Breast epithelium (tissue), 3 donors: ENCODE results near the gene PLOD3.

ENCODE experiments used
- CTCF ChIP-seq, 3 donors: fragments of 450-650 bp; IDR thresholded peaks; one replicate each; pipeline ENCODE4 v1.5.1; 2016 to 2017; ENCODE audit warnings: antibody characterized with exemption in 3 of 3, mild to moderate bottlenecking in 3 of 3, moderate library complexity in 3 of 3
- POLR2A ChIP-seq: fragments of 450-650 bp; IDR thresholded peaks from one replicate; pipeline ENCODE4 v1.6.1; 2016; ENCODE audit warnings: antibody characterized with exemption, mild to moderate bottlenecking, moderate library complexity
- POLR2AphosphoS5 ChIP-seq, 3 donors: sonication (generic); formaldehyde crosslinking; IDR thresholded peaks; one replicate each; pipeline ENCODE4 v1.6.1; 2017; ENCODE audit warnings: antibody characterized with exemption in 3 of 3

GRCh38 chr7:101170617-101171441, 46.6 kb downstream of the PLOD3 start:
- no peak for TF ChIP-seq POLR2A
- TF ChIP-seq CTCF (IDR thresholded peaks at IDR 0.05) = no peak
- TF ChIP-seq POLR2AphosphoS5 (IDR thresholded peaks at IDR 0.05) = no peak
